ENCODE results near the gene NPR2. TPM values are rescaled to one million over a fixed set of nuclear protein-coding genes. Genes with fewer than 3 reads are reported as not detected.

NPR2 gene
- total and polyA plus RNA-seq, 2 of the 13 experiments (the other 11 are each of a cell fraction or from before 2014, with no cell fraction given), result 7.4 to 9.4 TPM

DNA sequence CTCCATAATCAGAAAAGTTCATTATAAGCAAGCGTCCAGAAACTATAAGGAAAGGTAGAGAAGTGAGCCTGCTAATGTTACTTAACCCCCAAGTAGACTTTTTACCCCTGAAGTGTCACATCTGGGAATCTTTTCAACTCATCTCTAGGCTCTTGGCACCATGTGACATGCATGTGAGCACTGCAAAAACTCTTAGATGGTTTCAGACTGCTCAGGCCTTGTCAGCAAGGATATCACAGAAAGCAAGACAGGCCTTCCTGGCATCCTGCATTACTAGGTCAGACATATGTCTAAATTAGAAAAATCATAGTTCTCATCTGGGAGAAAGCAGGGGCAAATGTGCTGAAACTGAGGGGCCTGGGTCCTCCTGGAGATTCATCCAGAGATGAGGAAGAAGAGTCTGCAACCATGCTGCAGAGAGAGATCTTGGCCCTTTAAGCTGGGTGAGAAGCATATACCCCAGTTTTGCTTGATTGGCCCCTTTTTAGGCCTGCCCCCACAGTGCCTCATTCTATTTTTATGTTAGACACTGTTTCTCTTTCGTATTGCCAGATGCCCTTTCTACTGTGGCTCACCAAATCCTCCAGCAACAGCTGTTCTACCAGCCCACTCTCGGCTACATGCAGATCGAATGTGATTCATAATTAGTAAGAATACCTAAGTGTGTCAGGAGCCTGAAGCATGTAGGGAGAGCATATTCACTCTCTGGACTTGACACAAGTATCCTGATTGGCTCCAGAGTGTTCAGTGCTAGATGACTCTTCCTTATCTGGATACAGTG lies 56.6 kb downstream of the NPR2 start:
- H3K4me3 ChIP-seq (replicated peaks in 1 of 3; ENCODE audit: insufficient read depth in 1 of 3, low read depth in 2 of 3, low read length in 3 of 3), result no peak overlapping the region
- intact Hi-C loops (cut with micrococcal nuclease; ENCODE audit: unreplicated experiment) (no loop called here), in situ Hi-C loops (cut with HindIII; ENCODE audit: extremely low pct_ligation_motif_present, low pct_unique_long_range_greater_than_20kb) (no loop called here)
- H3K27me3 ChIP-seq (ENCODE audit: control insufficient read depth in 1 of 2, insufficient read depth in 2 of 2, low read length in 2 of 2), result no peaks in the 10 kb centered on the region
- no peaks in the 10 kb centered on the region for H3K9me3 ChIP-seq (ENCODE audit: low read length)
- DNase-seq (ENCODE audit: low spot score), result no peak
- no peak for FAIRE-seq
- CTCF ChIA-PET (ENCODE audit: low intra/inter-chr PET ratio, low total read pairs), result no interaction called here
- no peak overlapping the region for H2AFZ ChIP-seq (ENCODE audit: low read length)
- TF ChIP-seq RXRB (CRISPR knock-in tag; IDR thresholded peaks at IDR 0.05; ENCODE audit: borderline replicate concordance), result no peak
- TF ChIP-seq, protein P1, sequence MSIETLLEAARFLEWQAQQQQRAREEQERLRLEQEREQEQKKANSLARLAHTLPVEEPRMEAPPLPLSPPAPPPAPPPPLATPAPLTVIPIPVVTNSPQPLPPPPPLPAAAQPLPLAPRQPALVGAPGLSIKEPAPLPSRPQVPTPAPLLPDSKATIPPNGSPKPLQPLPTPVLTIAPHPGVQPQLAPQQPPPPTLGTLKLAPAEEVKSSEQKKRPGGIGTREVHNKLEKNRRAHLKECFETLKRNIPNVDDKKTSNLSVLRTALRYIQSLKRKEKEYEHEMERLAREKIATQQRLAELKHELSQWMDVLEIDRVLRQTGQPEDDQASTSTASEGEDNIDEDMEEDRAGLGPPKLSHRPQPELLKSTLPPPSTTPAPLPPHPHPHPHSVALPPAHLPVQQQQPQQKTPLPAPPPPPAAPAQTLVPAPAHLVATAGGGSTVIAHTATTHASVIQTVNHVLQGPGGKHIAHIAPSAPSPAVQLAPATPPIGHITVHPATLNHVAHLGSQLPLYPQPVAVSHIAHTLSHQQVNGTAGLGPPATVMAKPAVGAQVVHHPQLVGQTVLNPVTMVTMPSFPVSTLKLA (IDR thresholded peaks at IDR 0.05), result peak; percentile 6; the same call in 1 of the 2 replicates
- no peaks in the 10 kb centered on the region for H3K4me1 ChIP-seq (ENCODE audit: insufficient read depth, low read length)
- H3K9ac ChIP-seq (ENCODE audit: insufficient read depth, low read depth, low read length), result no peak overlapping the region
- POLR2A ChIA-PET, result no interaction called here
- no peaks in the 10 kb centered on the region for H3K36me3 ChIP-seq (replicated peaks in 1 of 2; ENCODE audit: control insufficient read depth in 1 of 2, insufficient read depth in 2 of 2, low read length in 2 of 2)
- BruUV-seq (replicated peaks), result no TSS peak
- H3K79me2 ChIP-seq (ENCODE audit: insufficient read depth, low read length), result no peaks in the 10 kb centered on the region
- 58% methylated on average over 4 of the region's 4 CpGs for WGBS (ENCODE audit: low lambda C conversion rate)
- no peak overlapping the region for H3K27ac ChIP-seq (ENCODE audit: extremely low read length, insufficient read depth, low read length)
- no peaks in the 10 kb centered on the region for H4K20me1 ChIP-seq (ENCODE audit: insufficient read depth, low read length)
- H3K4me2 ChIP-seq (ENCODE audit: low read depth, low read length), result no peak overlapping the region
- ATAC-seq, result no peak

DNA sequence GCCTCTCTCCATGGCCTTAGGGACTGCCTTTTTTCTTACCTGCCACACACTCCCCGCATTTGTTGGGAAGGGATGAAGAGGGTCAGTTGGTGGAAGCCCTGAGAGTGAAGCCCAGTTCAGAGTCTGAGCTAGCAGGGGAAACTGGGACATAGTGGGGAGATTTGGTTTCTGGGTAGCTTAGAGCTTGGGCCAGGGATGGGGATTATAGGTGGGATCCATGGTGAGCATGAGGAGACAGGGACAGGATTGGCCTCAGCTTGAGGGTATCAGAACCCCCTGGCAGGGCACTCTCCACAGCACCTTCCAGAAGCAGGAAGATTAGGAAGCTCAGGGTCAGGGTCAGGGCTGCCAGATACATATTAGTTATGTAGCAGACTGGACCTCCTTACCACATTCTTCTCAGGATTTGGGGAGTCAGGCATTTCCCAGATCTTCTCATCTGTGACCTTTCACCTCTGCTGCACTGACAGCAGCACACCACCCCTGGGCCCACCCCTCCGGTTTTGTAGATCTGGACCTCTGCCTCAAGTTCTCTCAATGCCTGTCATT lies 61.0 kb downstream of the NPR2 start:
- TF ChIP-seq CEBPB (IDR thresholded peaks at IDR 0.05; ENCODE audit: borderline replicate concordance, low read depth, low read length), result no peak
- no peak for TF ChIP-seq ZBTB3 (CRISPR knock-in tag; IDR thresholded peaks at IDR 0.05; ENCODE audit: borderline replicate concordance, low read depth)
- no TSS peak for BruUV-seq (replicated peaks)
- H4K20me1 ChIP-seq (ENCODE audit: insufficient read depth, low read length), result no peaks in the 10 kb centered on the region
- ChIA-PET POLR2A (no interaction called here), CTCF (ENCODE audit: low intra/inter-chr PET ratio, low total read pairs) (no interaction called here)
- H3K79me2 ChIP-seq (ENCODE audit: insufficient read depth, low read length), result no peaks in the 10 kb centered on the region
- H3K9me3 ChIP-seq (ENCODE audit: low read length), result no peaks in the 10 kb centered on the region
- no peak overlapping the region for H3K27ac ChIP-seq (ENCODE audit: extremely low read length, insufficient read depth, low read length)
- H3K27me3 ChIP-seq (ENCODE audit: control insufficient read depth in 1 of 2, insufficient read depth in 2 of 2, low read length in 2 of 2), result peaks cover 0 to 20% of the 10 kb centered on the region in 2 experiments; a peak in 1 of 5 replicates
- H3K4me2 ChIP-seq (ENCODE audit: low read depth, low read length), result no peak overlapping the region
- no peak overlapping the region for H2AFZ ChIP-seq (ENCODE audit: low read length)
- in situ Hi-C loops (cut with HindIII; ENCODE audit: extremely low pct_ligation_motif_present, low pct_unique_long_range_greater_than_20kb) (no loop called here), intact Hi-C loops (cut with micrococcal nuclease; ENCODE audit: unreplicated experiment) (no loop called here)
- H3K4me1 ChIP-seq (ENCODE audit: insufficient read depth, low read length), result no peaks in the 10 kb centered on the region
- H3K36me3 ChIP-seq (replicated peaks in 1 of 2; ENCODE audit: control insufficient read depth in 1 of 2, insufficient read depth in 2 of 2, low read length in 2 of 2), result no peaks in the 10 kb centered on the region
- no peak for ATAC-seq
- no peak for DNase-seq (ENCODE audit: low spot score)
- no peak overlapping the region for H3K4me3 ChIP-seq (replicated peaks in 1 of 3; ENCODE audit: insufficient read depth in 1 of 3, low read depth in 2 of 3, low read length in 3 of 3)
- WGBS (ENCODE audit: low lambda C conversion rate), result 65% methylated on average over 2 of the region's 2 CpGs
- FAIRE-seq, result no peak
- no peak overlapping the region for H3K9ac ChIP-seq (ENCODE audit: insufficient read depth, low read depth, low read length)
